ENCODE measurements around the gene C19orf47. TPM values are rescaled to one million over a fixed set of nuclear protein-coding genes. Genes with fewer than 3 reads are reported as not detected.

The C19orf47 gene
- total RNA-seq, 1 donor from 2014 or later: 14.6 TPM

GRCh38 chr19:40380199-40381037 is 32.2 kb upstream of the C19orf47 start:
- DNase-seq: no peak
- intact Hi-C loops (cut with micrococcal nuclease): no loop called here
- Mint-ChIP-seq H3K4me3 (no peak overlapping the region), H3K36me3 (ENCODE audit: low read depth) (peaks cover 8% of the 10 kb centered on the region), H3K27ac (no peak overlapping the region), H3K9me3 (no peaks in the 10 kb centered on the region), H3K27me3 (no peaks in the 10 kb centered on the region), H3K4me1 (no peaks in the 10 kb centered on the region)
- ChIA-PET CTCF (no interaction called here), POLR2A (no interaction called here)
- TF ChIP-seq CTCF (IDR thresholded peaks at IDR 0.05): no peak
- ATAC-seq (ENCODE audit: low read depth): no peak

- no peak overlapping the region for H3K27ac Mint-ChIP-seq
- no peak for ATAC-seq (ENCODE audit: low read depth)
- intact Hi-C loops (cut with micrococcal nuclease): no loop called here
Measured at GRCh38 chr19:40379446-40380198, 31.4 kb upstream of the C19orf47 start.

GRCh38 chr19:40378509-40378908 is 30.3 kb upstream of the C19orf47 start:
- Mint-ChIP-seq H3K4me3 (no peak overlapping the region), H3K9me3 (no peaks in the 10 kb centered on the region), H3K4me1 (no peaks in the 10 kb centered on the region), H3K27me3 (no peaks in the 10 kb centered on the region), H3K27ac (no peak overlapping the region), H3K36me3 (ENCODE audit: low read depth) (peaks cover 18% of the 10 kb centered on the region)
- ChIA-PET CTCF (no interaction called here), POLR2A (no interaction called here)
- intact Hi-C loops (cut with micrococcal nuclease): no loop called here
- no peak for ATAC-seq (ENCODE audit: low read depth)
- no peak for TF ChIP-seq CTCF (IDR thresholded peaks at IDR 0.05)
- DNase-seq: no peak

More at GRCh38 chr19:40379446-40380198, 31.4 kb upstream of the C19orf47 start:
- Mint-ChIP-seq H3K27me3 (no peaks in the 10 kb centered on the region), H3K9me3 (no peaks in the 10 kb centered on the region), H3K4me3 (no peak overlapping the region), H3K4me1 (no peaks in the 10 kb centered on the region), H3K36me3 (ENCODE audit: low read depth) (peaks cover 13% of the 10 kb centered on the region)
- no peak for DNase-seq
- POLR2A ChIA-PET: no interaction called here
- CTCF ChIA-PET: no interaction called here
- no peak for TF ChIP-seq CTCF (IDR thresholded peaks at IDR 0.05)

GRCh38 chr19:40377876-40378385 is 29.7 kb upstream of the C19orf47 start:
- H3K4me1 Mint-ChIP-seq: no peaks in the 10 kb centered on the region
- DNase-seq: no peak
- no peak for ATAC-seq (ENCODE audit: low read depth)
- H3K9me3 Mint-ChIP-seq: no peaks in the 10 kb centered on the region
- ChIA-PET CTCF (no interaction called here), POLR2A (no interaction called here)
- no peaks in the 10 kb centered on the region for H3K27me3 Mint-ChIP-seq
- no peak for TF ChIP-seq CTCF (IDR thresholded peaks at IDR 0.05)
- H3K36me3 Mint-ChIP-seq (ENCODE audit: low read depth): peaks cover 18% of the 10 kb centered on the region
- no peak overlapping the region for H3K4me3 Mint-ChIP-seq
- no peak overlapping the region for H3K27ac Mint-ChIP-seq
- intact Hi-C loops (cut with micrococcal nuclease): no loop called here

GRCh38 chr19:40376286-40376862 is 28.2 kb upstream of the C19orf47 start:
- Mint-ChIP-seq H3K36me3 (ENCODE audit: low read depth) (peaks cover 31% of the 10 kb centered on the region), H3K27ac (no peak overlapping the region), H3K27me3 (no peaks in the 10 kb centered on the region), H3K4me1 (no peaks in the 10 kb centered on the region), H3K4me3 (no peak overlapping the region), H3K9me3 (no peaks in the 10 kb centered on the region)
- TF ChIP-seq CTCF (IDR thresholded peaks at IDR 0.05): no peak
- ATAC-seq (ENCODE audit: low read depth) (no peak), DNase-seq (no peak)
- CTCF ChIA-PET: no interaction called here
- intact Hi-C loops (cut with micrococcal nuclease): no loop called here
- POLR2A ChIA-PET: no interaction called here
